Osteoblast (primary cell): ENCODE data around the gene MYEOV. TPM values are rescaled to one million over a fixed set of nuclear protein-coding genes. Genes with fewer than 3 reads are reported as not detected.

Experiments used
- DNase-seq: peaks from one replicate; pipeline ENCODE4 v3.0.0; 2011; ENCODE audit warnings: low spot score, mixed read lengths; ENCODE audit not compliant: insufficient read length; ENCODE audit errors: missing footprints
- H2AFZ ChIP-seq: 2 replicates; pipeline ENCODE4 v1.6.0; 2011; ENCODE audit warnings: mild to moderate bottlenecking, low read length
- H3K27ac ChIP-seq: 2 replicates; pipeline ENCODE4 v1.5.1; 2011; ENCODE audit warnings: mild to moderate bottlenecking, low read depth, low read length, moderate library complexity
- H3K27me3 ChIP-seq: 2 replicates; pipeline ENCODE4 v1.6.0; 2012; ENCODE audit warnings: mild to moderate bottlenecking, control low read depth, inconsistent platforms, low read length, moderate library complexity; ENCODE audit not compliant: insufficient read depth
- H3K36me3 ChIP-seq: 2 replicates; pipeline ENCODE4 v1.5.1; 2011; ENCODE audit warnings: mild to moderate bottlenecking, low read length, control low read depth, moderate library complexity; ENCODE audit not compliant: insufficient read depth
- H3K4me1 ChIP-seq: 2 replicates; pipeline ENCODE4 v1.5.1; 2011; ENCODE audit warnings: mild to moderate bottlenecking, low read length, control low read depth, moderate library complexity; ENCODE audit not compliant: insufficient read depth
- H3K4me2 ChIP-seq: 2 replicates; pipeline ENCODE4 v1.6.0; 2011; ENCODE audit warnings: mild to moderate bottlenecking, low read length; ENCODE audit not compliant: insufficient read depth
- H3K4me3 ChIP-seq: fragments of 200-600 bp; sonication (generic); 3 replicates; pipeline ENCODE4 v1.5.1; 2012; ENCODE audit warnings: mild to moderate bottlenecking, low read length, inconsistent platforms; ENCODE audit not compliant: insufficient read depth
- H3K79me2 ChIP-seq: 2 replicates; pipeline ENCODE4 v1.6.0; 2012; ENCODE audit warnings: mild to moderate bottlenecking, low read length, control low read depth, inconsistent platforms; ENCODE audit not compliant: insufficient read depth
- H3K9me3 ChIP-seq: 2 replicates; pipeline ENCODE4 v1.5.1; 2011; ENCODE audit warnings: low read depth, low read length, control low read depth
- H4K20me1 ChIP-seq: 2 replicates; pipeline ENCODE4 v1.6.0; 2012; ENCODE audit warnings: mild to moderate bottlenecking, low read length, control low read depth; ENCODE audit not compliant: insufficient read depth
- CTCF ChIP-seq: IDR thresholded peaks from 2 replicates; pipeline ENCODE4 v1.5.1; 2011; ENCODE audit warnings: mild to moderate bottlenecking, low read depth, low read length, moderate library complexity; ENCODE audit errors: extremely low read depth
- total RNA-seq: library from RNA; depleted of rRNA; stranded (reverse); fragments of >200 nt; gene quantifications from 2 replicates; pipeline ENCODE4 v1.2.3, GENCODE V29; 2012

Gene MYEOV
- total RNA-seq, 1 donor, result 1.4 TPM

- no peaks in the 10 kb centered on the region for H4K20me1 ChIP-seq
- no peaks in the 10 kb centered on the region for H3K36me3 ChIP-seq
- TF ChIP-seq CTCF, result no peak
- H3K27me3 ChIP-seq, result peaks cover 13% of the 10 kb centered on the region
- no peak overlapping the region for H3K4me3 ChIP-seq
- H2AFZ ChIP-seq, result no peak overlapping the region
- H3K27ac ChIP-seq, result no peak overlapping the region
- no peaks in the 10 kb centered on the region for H3K9me3 ChIP-seq
- DNase-seq, result no peak
- H3K4me1 ChIP-seq, result no peaks in the 10 kb centered on the region
- no peaks in the 10 kb centered on the region for H3K79me2 ChIP-seq
- H3K4me2 ChIP-seq, result no peak overlapping the region
Measured at GRCh38 chr11:69262918-69263735, 30.8 kb upstream of the MYEOV start.

GRCh38 chr11:69263736-69264052, 30.3 kb upstream of the MYEOV start:
- no peak overlapping the region for H3K4me3 ChIP-seq
- no peaks in the 10 kb centered on the region for H3K79me2 ChIP-seq
- H3K27me3 ChIP-seq, result peaks cover 8% of the 10 kb centered on the region
- no peak for DNase-seq
- no peaks in the 10 kb centered on the region for H3K4me1 ChIP-seq
- H3K36me3 ChIP-seq, result no peaks in the 10 kb centered on the region
- no peak overlapping the region for H3K27ac ChIP-seq
- H4K20me1 ChIP-seq, result no peaks in the 10 kb centered on the region
- TF ChIP-seq CTCF, result no peak
- H3K9me3 ChIP-seq, result no peaks in the 10 kb centered on the region
- H3K4me2 ChIP-seq, result no peak overlapping the region
- no peak overlapping the region for H2AFZ ChIP-seq

GRCh38 chr11:69264486-69264885, 29.5 kb upstream of the MYEOV start:
- H2AFZ ChIP-seq, result no peak overlapping the region
- H3K79me2 ChIP-seq, result no peaks in the 10 kb centered on the region
- DNase-seq, result no peak
- no peaks in the 10 kb centered on the region for H3K36me3 ChIP-seq
- no peaks in the 10 kb centered on the region for H3K9me3 ChIP-seq
- no peaks in the 10 kb centered on the region for H4K20me1 ChIP-seq
- no peak overlapping the region for H3K4me2 ChIP-seq
- H3K27ac ChIP-seq, result no peak overlapping the region
- TF ChIP-seq CTCF, result no peak
- no peaks in the 10 kb centered on the region for H3K4me1 ChIP-seq
- no peak overlapping the region for H3K4me3 ChIP-seq
- peaks cover under 1% of the 10 kb centered on the region for H3K27me3 ChIP-seq

- DNase-seq, result no peak
- H3K36me3 ChIP-seq, result no peaks in the 10 kb centered on the region
- H3K4me2 ChIP-seq, result no peak overlapping the region
- TF ChIP-seq CTCF, result no peak
- H3K4me3 ChIP-seq, result no peak overlapping the region
- no peaks in the 10 kb centered on the region for H4K20me1 ChIP-seq
- no peak overlapping the region for H3K27ac ChIP-seq
- H3K27me3 ChIP-seq, result no peaks in the 10 kb centered on the region
- no peak overlapping the region for H2AFZ ChIP-seq
- no peaks in the 10 kb centered on the region for H3K79me2 ChIP-seq
- H3K9me3 ChIP-seq, result no peaks in the 10 kb centered on the region
- H3K4me1 ChIP-seq, result no peaks in the 10 kb centered on the region
Measured at GRCh38 chr11:69265210-69265609, 28.7 kb upstream of the MYEOV start.
